ENCODE results near the gene WAPL.

The WAPL gene

GRCh38 chr10:86385806-86386205 is 135.8 kb downstream of the WAPL start:
- DNase-seq = no peak

Measured in fibroblast of skin of scalp (primary cell).